HUES48 (cell line): ENCODE measurements around the gene LRP5.

Source experiments
- H3K27ac ChIP-seq: one replicate; pipeline ENCODE4 v1.7.0; 2013; ENCODE audit warnings: low read depth, low read length, inconsistent platforms
- H3K27me3 ChIP-seq: 2 replicates; pipeline ENCODE4 v1.6.1; 2013; ENCODE audit warnings: mild to moderate bottlenecking, low read length; ENCODE audit not compliant: control insufficient read depth, insufficient read depth
- H3K36me3 ChIP-seq: 2 replicates; pipeline ENCODE4 v1.6.1; 2013; ENCODE audit warnings: low read length; ENCODE audit not compliant: control insufficient read depth, insufficient read depth
- H3K4me1 ChIP-seq: 2 replicates; pipeline ENCODE4 v1.6.1; 2013; ENCODE audit warnings: mild to moderate bottlenecking, low read length; ENCODE audit not compliant: control insufficient read depth, insufficient read depth
- H3K4me3 ChIP-seq: 2 replicates; pipeline ENCODE4 v1.5.1; 2013; ENCODE audit warnings: mild to moderate bottlenecking, low read depth, low read length
- H3K9ac ChIP-seq: 2 replicates; pipeline ENCODE4 v1.6.1; 2013; ENCODE audit warnings: mild to moderate bottlenecking, low read depth, low read length, moderate library complexity
- H3K9me3 ChIP-seq: 2 replicates; pipeline ENCODE4 v1.6.1; 2013; ENCODE audit warnings: low read length; ENCODE audit not compliant: control insufficient read depth, insufficient read depth

Gene LRP5

DNA sequence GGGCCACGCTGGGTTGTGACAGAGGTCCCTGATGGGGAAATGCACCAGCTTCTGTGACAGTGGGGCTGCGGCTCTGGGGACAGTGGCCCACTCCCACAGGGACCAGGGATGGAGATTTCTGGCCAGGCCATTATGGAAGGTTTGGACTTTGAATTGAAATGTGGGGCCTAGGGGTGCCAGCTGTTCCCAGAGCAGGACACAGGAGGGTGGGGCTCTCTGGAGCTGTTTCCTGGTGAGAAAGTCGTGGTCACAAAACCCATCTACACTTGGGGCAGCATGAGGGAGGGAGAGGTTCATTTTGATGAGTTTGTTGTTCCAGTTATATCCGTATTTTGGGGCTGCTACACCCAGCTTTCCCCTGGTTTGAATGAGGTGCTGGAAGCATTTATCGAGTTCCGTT is 52.2 kb downstream of the LRP5 start:
- Histone ChIP-seq H3K9me3 (no peaks in the 10 kb centered on the region), H3K9ac (no peak overlapping the region), H3K4me3 (no peak overlapping the region), H3K27me3 (no peaks in the 10 kb centered on the region), H3K27ac (no peak overlapping the region), H3K4me1 (no peaks in the 10 kb centered on the region), H3K36me3 (peaks cover 17% of the 10 kb centered on the region)

- no peaks in the 10 kb centered on the region for H3K27me3 ChIP-seq
- H3K9me3 ChIP-seq = no peaks in the 10 kb centered on the region
- H3K27ac ChIP-seq = no peak overlapping the region
Measured at GRCh38 chr11:68365943-68366435, 53.6 kb downstream of the LRP5 start.

GRCh38 chr11:68367252-68367651 is 54.9 kb downstream of the LRP5 start:
- Histone ChIP-seq H3K36me3 (peaks cover 11% of the 10 kb centered on the region; the same call in 1 of the 2 replicates), H3K9ac (no peak overlapping the region)

More at GRCh38 chr11:68365943-68366435, 53.6 kb downstream of the LRP5 start:
- no peak overlapping the region for H3K9ac ChIP-seq
- no peaks in the 10 kb centered on the region for H3K4me1 ChIP-seq
- no peak overlapping the region for H3K4me3 ChIP-seq
- peaks cover 11% of the 10 kb centered on the region; the same call in 1 of the 2 replicates for H3K36me3 ChIP-seq

DNA sequence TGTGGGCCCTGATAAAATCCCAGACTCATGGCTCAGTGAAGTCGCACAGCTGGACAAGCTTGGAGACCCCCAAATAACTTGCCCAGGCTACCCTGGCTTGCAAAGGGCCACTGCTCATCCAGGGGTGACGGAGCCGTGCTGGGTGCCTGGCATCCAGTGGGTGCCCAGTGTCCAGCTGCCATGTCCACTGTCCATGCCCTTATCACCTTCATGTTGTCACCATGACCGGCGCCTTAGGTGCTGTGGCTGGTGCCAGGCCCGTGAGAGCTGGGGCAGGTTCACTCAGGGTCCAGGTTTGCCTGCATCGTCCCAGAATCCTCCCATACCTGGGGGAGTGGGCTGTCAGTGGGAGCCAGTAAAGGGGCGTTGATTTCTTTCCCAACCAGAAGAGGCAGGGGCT is 57.4 kb downstream of the LRP5 start:
- no peak overlapping the region for H3K9ac ChIP-seq
- no peaks in the 10 kb centered on the region for H3K4me1 ChIP-seq
- H3K27me3 ChIP-seq = no peaks in the 10 kb centered on the region
- peaks cover 11% of the 10 kb centered on the region; the same call in 1 of the 2 replicates for H3K36me3 ChIP-seq
- H3K4me3 ChIP-seq = no peak overlapping the region
- no peak overlapping the region for H3K27ac ChIP-seq
- no peaks in the 10 kb centered on the region for H3K9me3 ChIP-seq

More at GRCh38 chr11:68367252-68367651, 54.9 kb downstream of the LRP5 start:
- H3K9me3 ChIP-seq = no peaks in the 10 kb centered on the region
- no peaks in the 10 kb centered on the region for H3K27me3 ChIP-seq
- no peak overlapping the region for H3K27ac ChIP-seq
- no peaks in the 10 kb centered on the region for H3K4me1 ChIP-seq
- no peak overlapping the region for H3K4me3 ChIP-seq

DNA sequence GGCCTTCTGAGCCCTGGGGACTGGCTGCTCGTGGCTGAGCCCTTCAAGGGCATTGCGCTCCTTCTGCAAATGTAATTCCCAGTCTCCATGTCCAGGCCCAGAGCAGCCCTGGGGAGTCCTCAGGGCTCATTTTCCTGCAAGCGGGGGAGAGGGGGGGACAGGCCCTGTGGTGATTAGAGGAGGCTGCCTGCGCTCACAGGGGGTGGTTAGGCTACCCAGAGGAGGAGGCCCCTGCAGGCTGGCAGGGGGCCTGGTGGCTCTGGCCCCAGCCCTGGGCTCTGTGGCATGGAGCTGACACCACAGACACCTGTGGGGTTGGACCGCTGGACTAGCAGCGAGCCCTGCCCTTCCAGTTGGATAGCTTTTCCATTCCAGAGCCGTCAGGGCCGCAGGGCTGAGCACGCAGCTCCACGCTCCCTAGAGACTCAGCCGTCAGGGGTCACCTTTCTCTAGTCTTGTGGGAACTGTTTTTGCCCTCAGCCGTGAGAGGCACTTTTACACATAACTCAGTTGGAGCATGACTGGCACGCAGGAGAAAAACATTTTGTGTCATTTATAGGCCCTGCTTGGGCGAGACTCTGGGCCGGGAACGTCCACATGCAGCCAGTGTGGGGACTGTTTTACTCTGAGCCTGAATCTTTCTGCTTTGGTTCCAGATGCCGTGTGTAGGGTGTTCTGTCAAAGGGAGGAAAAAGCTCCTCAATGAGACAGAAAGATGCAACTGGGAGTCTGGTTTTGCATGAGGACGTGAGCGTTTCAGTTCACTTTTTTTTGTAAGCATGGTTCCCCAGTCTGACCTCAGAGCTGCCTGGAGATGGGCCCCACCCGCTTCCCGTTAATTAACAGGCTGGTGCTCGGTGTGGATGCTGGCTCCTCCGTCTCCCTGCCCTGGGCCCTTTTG is 58.1 kb downstream of the LRP5 start:
- Histone ChIP-seq H3K27me3 (no peaks in the 10 kb centered on the region), H3K9ac (no peak overlapping the region), H3K36me3 (peaks cover 11% of the 10 kb centered on the region; the same call in 1 of the 2 replicates), H3K9me3 (no peaks in the 10 kb centered on the region), H3K4me1 (no peaks in the 10 kb centered on the region), H3K27ac (no peak overlapping the region), H3K4me3 (no peak overlapping the region)

GRCh38 chr11:68371171-68372041 is 59.0 kb downstream of the LRP5 start:
- Histone ChIP-seq H3K27me3 (no peaks in the 10 kb centered on the region), H3K4me1 (no peaks in the 10 kb centered on the region), H3K4me3 (no peak overlapping the region), H3K9me3 (no peaks in the 10 kb centered on the region), H3K9ac (no peak overlapping the region), H3K36me3 (peaks cover 9% of the 10 kb centered on the region; the same call in 1 of the 2 replicates), H3K27ac (no peak overlapping the region)

DNA sequence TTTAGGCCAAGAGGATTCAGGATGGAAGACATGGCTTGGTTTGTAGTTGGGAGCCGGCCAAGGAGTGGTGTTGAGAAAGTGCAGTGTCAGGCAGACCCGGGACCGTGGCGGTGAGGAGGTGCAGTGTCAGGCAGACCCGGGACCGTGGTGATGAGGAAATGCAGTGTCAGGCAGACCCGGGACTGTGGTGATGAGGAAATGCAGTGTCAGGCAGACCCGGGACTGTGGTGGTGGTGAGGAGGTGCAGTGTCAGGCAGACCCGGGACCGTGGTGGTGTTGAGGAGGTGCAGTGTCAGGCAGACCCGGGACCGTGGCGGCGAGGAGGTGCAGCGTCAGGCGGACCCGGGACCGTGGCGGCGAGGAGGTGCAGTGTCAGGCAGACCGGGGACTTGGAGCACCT is 59.7 kb downstream of the LRP5 start:
- Histone ChIP-seq H3K27me3 (no peaks in the 10 kb centered on the region), H3K9ac (no peak overlapping the region), H3K27ac (no peak overlapping the region), H3K4me3 (no peak overlapping the region), H3K4me1 (no peaks in the 10 kb centered on the region), H3K36me3 (peaks cover 6% of the 10 kb centered on the region; the same call in 1 of the 2 replicates), H3K9me3 (no peaks in the 10 kb centered on the region)

DNA sequence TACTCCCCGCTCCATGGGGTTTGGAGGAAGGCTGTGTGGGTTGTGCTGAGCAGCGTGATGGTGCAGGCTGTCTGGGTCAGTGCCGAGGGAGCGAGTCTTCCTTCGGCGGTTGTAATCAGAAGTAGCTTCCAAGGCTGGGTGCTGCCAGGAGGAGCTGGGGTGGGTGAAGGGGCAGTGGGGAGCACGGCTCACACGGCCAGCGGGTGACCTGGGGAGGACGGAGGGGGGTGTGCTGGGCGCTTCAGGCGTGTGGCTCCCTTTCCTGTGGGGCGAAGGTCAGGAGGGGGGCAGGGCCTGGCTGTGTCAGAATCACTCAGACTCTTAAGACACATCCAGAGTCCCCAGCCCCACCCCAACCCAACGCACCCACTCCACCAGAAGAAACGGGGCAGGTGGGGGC is 60.2 kb downstream of the LRP5 start:
- Histone ChIP-seq H3K27me3 (no peaks in the 10 kb centered on the region), H3K4me3 (no peak overlapping the region), H3K4me1 (no peaks in the 10 kb centered on the region), H3K27ac (no peak overlapping the region), H3K36me3 (0 out of 2 replicates have a peak, but pooled peaks cover 2% of the 10 kb centered on the region), H3K9ac (no peak overlapping the region), H3K9me3 (no peaks in the 10 kb centered on the region)

DNA sequence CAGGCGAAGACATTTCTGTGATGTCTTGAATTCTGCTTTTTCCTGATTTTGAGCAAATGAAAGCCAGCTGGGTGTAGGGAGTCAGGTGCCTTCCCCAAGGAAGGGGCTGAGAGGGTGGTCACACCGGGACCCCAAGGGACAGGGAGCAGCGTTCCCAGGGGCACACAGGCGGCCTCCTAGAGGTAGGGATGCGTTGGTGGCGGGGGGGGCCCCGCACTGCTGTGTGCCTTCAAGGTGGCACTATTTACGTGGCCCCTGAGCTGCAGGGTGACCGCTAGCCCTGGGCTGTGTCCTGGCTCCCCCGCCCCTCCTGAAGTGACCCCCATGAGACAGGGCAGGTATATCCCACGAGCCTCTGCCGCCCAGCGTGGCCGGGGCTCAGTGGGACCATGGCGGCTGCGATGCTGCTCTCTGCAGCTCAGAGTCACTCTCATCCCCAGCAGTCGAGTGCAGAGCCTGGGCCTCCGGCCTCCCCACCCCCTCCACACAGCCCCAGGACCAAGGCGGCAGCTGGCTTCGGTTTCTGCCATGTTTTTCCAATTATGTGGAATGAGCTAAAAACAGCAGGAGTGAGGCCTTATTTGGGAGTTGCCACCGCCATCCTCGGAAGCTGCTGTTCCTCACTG is 60.9 kb downstream of the LRP5 start:
- no peaks in the 10 kb centered on the region for H3K27me3 ChIP-seq
- no peak overlapping the region for H3K9ac ChIP-seq
- H3K9me3 ChIP-seq = no peaks in the 10 kb centered on the region
- no peak overlapping the region for H3K4me3 ChIP-seq
- 0 out of 2 replicates have a peak, but pooled peaks cover 2% of the 10 kb centered on the region for H3K36me3 ChIP-seq
- no peak overlapping the region for H3K27ac ChIP-seq
- H3K4me1 ChIP-seq = no peaks in the 10 kb centered on the region

DNA sequence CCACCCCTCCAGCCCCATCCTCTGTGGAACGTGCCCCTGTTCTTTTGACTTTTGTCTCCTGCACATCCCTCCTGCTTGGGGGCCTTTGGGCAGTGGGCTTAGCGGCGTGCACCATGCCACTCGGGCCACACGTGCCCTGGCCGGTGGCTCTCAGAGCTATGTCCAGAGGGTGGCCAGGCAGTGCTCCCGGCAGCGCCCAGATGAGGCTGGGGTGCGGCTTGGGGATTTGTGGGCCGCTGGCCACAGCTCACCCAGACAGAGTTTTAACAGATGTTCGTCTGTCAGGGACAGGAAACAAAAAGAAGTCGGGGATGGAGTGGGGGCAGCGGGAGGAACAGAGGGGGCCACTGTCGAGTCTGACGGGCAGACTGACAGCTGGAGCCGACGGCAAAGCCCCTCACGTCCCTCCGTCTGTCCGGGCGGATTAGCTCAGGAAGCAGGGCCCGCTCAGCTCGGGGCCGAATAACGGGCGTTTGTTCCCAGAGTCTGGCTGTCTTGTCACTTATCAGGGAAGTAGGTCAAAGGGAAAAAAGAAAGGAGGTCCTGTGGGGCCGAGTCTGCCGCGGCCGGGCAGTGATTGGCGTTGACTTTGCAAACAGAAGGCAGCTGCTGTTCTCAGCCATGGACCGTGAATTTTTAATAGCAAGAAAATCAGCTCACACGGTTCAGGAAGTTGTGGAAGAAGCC is 61.6 kb downstream of the LRP5 start:
- H3K4me3 ChIP-seq = no peak overlapping the region

More for the DNA sequence above, 61.6 kb downstream of the LRP5 start:
- Histone ChIP-seq H3K4me1 (no peaks in the 10 kb centered on the region), H3K27me3 (no peaks in the 10 kb centered on the region), H3K27ac (no peak overlapping the region), H3K9me3 (no peaks in the 10 kb centered on the region), H3K36me3 (no peaks in the 10 kb centered on the region), H3K9ac (no peak overlapping the region)
